NCI-H1694 treated with DMSO at 0.1 percent for 48 hours (cell line): ENCODE results near the gene PDK4.
"Not testable (repeated sequence)": the region's sequence is repeated elsewhere in the genome, so short reads cannot be mapped to it uniquely, and the experiment has no call there.

Experiments used
- DNase-seq: peaks from one replicate; lab custom pipeline; 2025; lab: John Stamatoyannopoulos, UW

The PDK4 gene

GRCh38 chr7:95569720-95570119, 26.6 kb downstream of the PDK4 start:
- no peak for DNase-seq

- DNase-seq = no peak
Measured at GRCh38 chr7:95560674-95561073, 35.6 kb downstream of the PDK4 start.

GRCh38 chr7:95558864-95559263, 37.5 kb downstream of the PDK4 start:
- DNase-seq = no peak

- DNase-seq = no peak
Measured at GRCh38 chr7:95556777-95557176, 39.5 kb downstream of the PDK4 start.

- no peak for DNase-seq
Measured at GRCh38 chr7:95553939-95554338, 42.4 kb downstream of the PDK4 start.

- not testable (repeated sequence) for DNase-seq
Measured at GRCh38 chr7:95552010-95552926, 44.0 kb downstream of the PDK4 start.

GRCh38 chr7:95550546-95550945, 45.8 kb downstream of the PDK4 start:
- DNase-seq = no peak

- DNase-seq = no peak
Measured at GRCh38 chr7:95549818-95550529, 46.3 kb downstream of the PDK4 start.

GRCh38 chr7:95547361-95548348, 48.7 kb downstream of the PDK4 start:
- DNase-seq = no peak

- no peak for DNase-seq
Measured at GRCh38 chr7:95546647-95547046, 49.7 kb downstream of the PDK4 start.

- DNase-seq = no peak
Measured at GRCh38 chr7:95545673-95546072, 50.6 kb downstream of the PDK4 start.

- DNase-seq = no peak
Measured at GRCh38 chr7:95545007-95545615, 51.2 kb downstream of the PDK4 start.

- DNase-seq = no peak
Measured at GRCh38 chr7:95544171-95544570, 52.1 kb downstream of the PDK4 start.

GRCh38 chr7:95543312-95543711, 53.0 kb downstream of the PDK4 start:
- no peak for DNase-seq

- DNase-seq = no peak
Measured at GRCh38 chr7:95540366-95540765, 56.0 kb downstream of the PDK4 start.

- DNase-seq = no peak
Measured at GRCh38 chr7:95539426-95539825, 56.9 kb downstream of the PDK4 start.

- no peak for DNase-seq
Measured at GRCh38 chr7:95537468-95537867, 58.8 kb downstream of the PDK4 start.

GRCh38 chr7:95536656-95537311, 59.5 kb downstream of the PDK4 start:
- no peak for DNase-seq

- no peak for DNase-seq
Measured at GRCh38 chr7:95535662-95536061, 60.7 kb downstream of the PDK4 start.

GRCh38 chr7:95534796-95535195, 61.5 kb downstream of the PDK4 start:
- no peak for DNase-seq
